Left renal pelvis (tissue), 4 donors: Measurements from ENCODE around the gene BCL7A. TPM values are rescaled to one million over a fixed set of nuclear protein-coding genes. Genes with fewer than 3 reads are reported as not detected.

Experiments
- DNase-seq, 4 donors: peaks; one replicate each; pipeline ENCODE4 v3.0.0-alpha.2; 2013; ENCODE audit warnings: low read depth in 4 of 4, low spot score in 3 of 4
- polyA plus RNA-seq, 4 donors: library from polyadenylated mRNA; unstranded; fragments of 120-200 nt; gene quantifications; one replicate each; pipeline ENCODE4 v1.2.1, GENCODE V29; 2013; ENCODE audit not compliant: insufficient read length in 4 of 4

Gene BCL7A
- polyA plus RNA-seq, 4 donors = 15.9 to 37.6 (median 35.0) TPM

GRCh38 chr12:121996945-121997612 is 24.6 kb upstream of the BCL7A start:
- no peak for DNase-seq

GRCh38 chr12:122001466-122002209 is 20.0 kb upstream of the BCL7A start:
- DNase-seq = no peak

GRCh38 chr12:122003651-122004611 is 17.8 kb upstream of the BCL7A start:
- DNase-seq = no peak

GRCh38 chr12:122004633-122005071 is 17.0 kb upstream of the BCL7A start:
- no peak for DNase-seq

GRCh38 chr12:122005252-122005776 is 16.4 kb upstream of the BCL7A start:
- no peak for DNase-seq

GRCh38 chr12:122006186-122006926 is 15.3 kb upstream of the BCL7A start:
- DNase-seq = no peak

GRCh38 chr12:122009741-122010140 is 11.9 kb upstream of the BCL7A start:
- DNase-seq = no peak

GRCh38 chr12:122012184-122012583 is 9.5 kb upstream of the BCL7A start:
- no peak for DNase-seq

GRCh38 chr12:122013136-122013535 is 8.5 kb upstream of the BCL7A start:
- DNase-seq = no peak

- no peak for DNase-seq
These were observed 7.7 kb upstream of the BCL7A start for GRCh38 chr12:122013791-122014590.

GRCh38 chr12:122014781-122015180 is 6.9 kb upstream of the BCL7A start:
- DNase-seq = no peak

- DNase-seq = no peak
These were observed 3.2 kb upstream of the BCL7A start for GRCh38 chr12:122018457-122018856.

- no peak for DNase-seq
These were observed 2.7 kb upstream of the BCL7A start for GRCh38 chr12:122018937-122019336.

- no peak for DNase-seq
These were observed 890 bp upstream of the BCL7A start for GRCh38 chr12:122020795-122021192.

- no peak for DNase-seq
These were observed 377 bp upstream of the BCL7A start for GRCh38 chr12:122021193-122021821.

GRCh38 chr12:122022393-122023338 is 982 bp downstream of the BCL7A start:
- DNase-seq = no peak

GRCh38 chr12:122023339-122024131 is 1.9 kb downstream of the BCL7A start:
- DNase-seq = no peak
